GM12801 (cell line): ENCODE measurements around the gene GPS2.

Experiments
- TF ChIP-seq, protein P1 (sequence below): IDR thresholded peaks from one replicate; pipeline ENCODE4 v1.5.1; 2011; ENCODE audit warnings: control low read depth; ENCODE audit not compliant: insufficient read length; ENCODE audit errors: extremely low read depth

Gene GPS2

DNA sequence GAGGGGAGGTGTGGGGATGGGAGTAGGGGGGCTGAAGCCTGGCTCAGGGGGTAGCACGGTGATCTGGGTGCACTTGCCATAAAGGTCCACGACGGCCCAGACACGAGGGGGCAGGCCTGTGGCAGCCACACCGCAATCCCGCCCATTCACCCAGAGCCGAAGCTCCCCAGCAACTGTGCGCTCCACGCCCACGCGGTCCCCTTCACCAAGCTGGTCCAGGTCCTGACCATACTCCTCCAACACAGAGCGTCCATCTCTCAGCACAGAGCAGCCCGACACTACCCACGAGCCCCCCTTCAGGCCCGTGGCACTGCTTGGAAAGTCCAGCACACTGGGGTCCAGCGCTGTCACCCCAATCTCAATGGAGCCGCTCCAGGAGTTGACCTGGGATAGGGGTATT, 12.3 kb upstream of the GPS2 start:
- TF ChIP-seq, protein P1, sequence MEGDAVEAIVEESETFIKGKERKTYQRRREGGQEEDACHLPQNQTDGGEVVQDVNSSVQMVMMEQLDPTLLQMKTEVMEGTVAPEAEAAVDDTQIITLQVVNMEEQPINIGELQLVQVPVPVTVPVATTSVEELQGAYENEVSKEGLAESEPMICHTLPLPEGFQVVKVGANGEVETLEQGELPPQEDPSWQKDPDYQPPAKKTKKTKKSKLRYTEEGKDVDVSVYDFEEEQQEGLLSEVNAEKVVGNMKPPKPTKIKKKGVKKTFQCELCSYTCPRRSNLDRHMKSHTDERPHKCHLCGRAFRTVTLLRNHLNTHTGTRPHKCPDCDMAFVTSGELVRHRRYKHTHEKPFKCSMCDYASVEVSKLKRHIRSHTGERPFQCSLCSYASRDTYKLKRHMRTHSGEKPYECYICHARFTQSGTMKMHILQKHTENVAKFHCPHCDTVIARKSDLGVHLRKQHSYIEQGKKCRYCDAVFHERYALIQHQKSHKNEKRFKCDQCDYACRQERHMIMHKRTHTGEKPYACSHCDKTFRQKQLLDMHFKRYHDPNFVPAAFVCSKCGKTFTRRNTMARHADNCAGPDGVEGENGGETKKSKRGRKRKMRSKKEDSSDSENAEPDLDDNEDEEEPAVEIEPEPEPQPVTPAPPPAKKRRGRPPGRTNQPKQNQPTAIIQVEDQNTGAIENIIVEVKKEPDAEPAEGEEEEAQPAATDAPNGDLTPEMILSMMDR = no peak

DNA sequence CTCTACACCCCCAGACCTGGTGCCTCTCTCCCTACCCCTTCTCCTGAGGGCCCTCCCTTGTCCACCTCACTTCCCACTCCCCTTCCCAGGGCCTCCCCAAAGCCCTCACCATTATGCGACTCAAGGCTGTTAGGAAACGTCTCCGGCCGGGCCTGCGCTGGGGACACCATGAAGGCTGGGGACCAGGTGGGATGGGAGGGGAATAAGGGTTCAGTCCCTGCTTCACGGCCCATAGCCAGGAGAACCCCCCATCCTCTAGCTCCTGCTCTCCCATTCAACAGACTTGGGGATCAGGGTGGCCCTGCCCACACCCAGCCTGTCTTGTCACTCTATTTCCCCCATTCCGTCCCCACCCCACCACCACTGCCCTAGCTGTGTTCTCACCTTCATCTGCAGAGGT, 11.9 kb upstream of the GPS2 start:
- TF ChIP-seq, protein P1 = no peak

DNA sequence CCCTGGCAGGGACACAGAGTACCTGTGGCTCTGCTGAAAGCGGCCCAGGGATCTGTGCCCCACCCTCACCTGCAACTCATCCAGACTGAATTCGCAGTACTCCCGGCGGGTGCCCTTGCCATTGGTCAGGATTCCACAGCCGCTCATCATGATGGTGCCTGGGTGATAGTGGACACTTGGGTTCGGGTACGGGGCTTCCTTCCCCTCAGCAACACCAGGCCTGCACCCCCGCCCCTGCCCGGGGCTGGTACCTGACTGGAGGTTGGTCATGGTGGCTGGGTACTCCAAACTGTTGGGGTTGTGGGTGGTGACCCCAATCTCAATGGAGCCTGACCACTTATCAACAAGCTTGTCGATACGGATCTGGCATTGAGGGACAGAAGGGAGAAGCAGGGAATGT, 11.0 kb upstream of the GPS2 start:
- TF ChIP-seq, protein P1 = no peak

DNA sequence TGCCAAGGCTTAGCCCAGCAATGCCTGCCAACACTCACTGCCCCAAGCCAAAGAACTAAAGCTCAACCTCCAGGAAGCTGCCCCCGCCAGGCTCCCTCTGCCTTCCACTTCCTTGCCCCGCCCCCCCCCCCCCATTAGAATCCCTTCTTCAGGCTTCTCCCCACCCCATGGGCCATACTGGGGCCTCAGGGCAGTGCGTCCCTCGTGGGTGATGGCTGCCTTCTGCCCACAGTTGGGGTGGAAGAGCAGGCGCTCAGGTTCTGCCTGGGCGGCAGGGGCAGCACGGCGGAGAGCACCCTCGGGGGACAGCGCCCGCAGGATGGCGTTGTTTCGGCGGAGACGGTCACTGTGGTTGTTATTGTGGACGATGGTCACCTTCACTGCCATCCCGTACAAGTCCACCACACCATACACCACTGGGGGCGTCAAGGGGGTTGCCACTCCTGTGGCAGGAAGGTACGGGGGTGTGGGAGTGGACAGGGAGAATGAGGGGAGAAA, 9.9 kb upstream of the GPS2 start:
- TF ChIP-seq, protein P1 = no peak

DNA sequence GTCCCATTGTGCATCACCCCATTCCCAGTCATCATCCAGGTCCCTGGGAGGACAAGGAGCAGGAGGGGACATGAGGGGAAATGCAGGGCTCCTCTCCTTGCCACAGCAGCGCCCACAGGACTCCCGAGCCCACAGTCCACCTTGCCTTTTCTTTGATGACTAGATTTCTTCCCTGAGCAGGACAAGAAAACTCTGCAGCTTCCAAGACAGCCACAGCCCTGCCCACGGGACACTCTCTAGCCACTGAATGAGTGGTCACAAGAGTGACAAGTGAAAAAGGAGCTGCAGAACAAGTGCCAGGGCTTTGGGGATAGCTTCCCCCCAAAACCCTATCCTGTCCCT, 9.2 kb upstream of the GPS2 start:
- TF ChIP-seq, protein P1 = no peak

DNA sequence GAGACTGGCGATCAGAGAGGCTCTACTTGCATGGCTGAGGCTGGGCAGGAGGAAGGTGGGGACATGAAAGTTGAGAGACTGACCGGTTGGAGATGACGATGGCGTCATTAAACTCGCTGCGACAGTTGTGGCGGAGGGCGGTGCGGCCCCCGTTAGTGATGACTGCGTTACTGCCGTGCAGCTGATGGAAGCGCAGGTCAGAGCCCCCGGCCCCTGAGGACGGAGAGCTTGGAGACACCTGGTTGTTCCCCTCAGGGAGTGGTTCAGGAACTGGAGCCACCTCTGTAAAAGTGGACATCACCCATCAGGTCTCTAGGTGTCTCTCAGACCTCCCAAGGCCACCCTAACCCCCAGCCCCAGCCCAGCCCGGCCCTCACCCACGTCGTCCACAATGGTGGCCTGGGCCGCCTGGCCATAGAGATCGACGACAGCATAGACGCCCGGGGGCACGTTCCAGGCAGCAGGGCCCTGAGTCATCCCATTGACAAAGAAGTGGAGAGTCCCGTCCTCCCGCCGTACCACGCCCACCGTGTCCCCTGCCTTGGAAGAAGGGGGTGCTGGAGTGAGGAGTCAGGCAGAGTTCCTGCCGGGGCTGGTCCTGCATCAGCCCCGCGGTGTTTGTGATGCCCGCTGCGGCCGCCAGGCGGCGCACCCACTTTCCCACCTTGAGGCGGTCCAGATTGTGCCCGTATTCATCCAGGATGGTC, 8.7 kb upstream of the GPS2 start:
- TF ChIP-seq, protein P1 = no peak

DNA sequence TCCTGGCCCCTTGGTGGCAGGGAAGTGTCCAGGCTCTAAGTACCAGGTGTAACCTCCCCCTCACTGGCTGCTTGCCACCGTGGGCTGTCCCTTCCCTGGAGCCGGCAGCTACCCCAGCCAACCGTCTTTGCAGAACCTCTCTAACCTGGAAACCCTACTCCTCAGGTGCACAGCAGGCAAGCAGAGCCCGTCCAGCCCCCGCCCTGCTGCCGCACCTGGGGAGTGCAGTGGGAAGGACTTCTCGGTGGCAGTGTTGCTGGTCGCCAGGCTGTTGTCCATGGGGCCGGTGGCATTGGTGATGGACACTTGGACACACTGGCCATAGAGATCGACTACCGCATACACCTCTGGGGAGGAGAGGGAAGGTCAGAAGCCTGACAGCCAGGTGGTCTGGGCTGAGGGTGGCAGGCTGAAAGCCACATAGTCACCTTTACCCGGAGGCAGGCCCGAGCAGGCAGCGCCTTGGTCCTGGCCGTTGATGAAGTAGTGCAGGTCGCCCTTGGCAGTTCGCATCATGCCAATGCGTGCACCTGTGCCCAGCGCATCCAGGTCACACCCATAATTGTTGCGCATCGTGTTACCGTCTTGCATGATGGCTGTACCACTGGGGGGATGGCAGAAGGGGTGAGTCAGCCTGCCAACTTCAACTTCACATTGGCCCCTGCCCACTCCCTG, 7.5 kb upstream of the GPS2 start:
- TF ChIP-seq, protein P1 = no peak
